ENCODE results near the gene SGCA. TPM values are rescaled to one million over a fixed set of nuclear protein-coding genes. Genes with fewer than 3 reads are reported as not detected.

The SGCA gene
- total and polyA plus RNA-seq, 2 of the 8 experiments (the other 6 are each of a cell fraction or from before 2014, with no cell fraction given) = 0.12 TPM; not detected in 1

- TF ChIP-seq NRF1 (IDR thresholded peaks at IDR 0.05; ENCODE audit: low read depth, low read length) (no peak), SRF (IDR thresholded peaks at IDR 0.05; ENCODE audit: low read depth, low read length) (no peak), TAF7 (optimal IDR thresholded peaks at IDR 0.05; ENCODE audit: borderline replicate concordance, low read depth, low read length) (no peak), PHF8 (conservative IDR thresholded peaks at IDR 0.05; ENCODE audit: low read depth, low read length) (no peak), FOSL1 (IDR thresholded peaks at IDR 0.05; ENCODE audit: insufficient read depth, low read depth, low read length) (no peak)
Observed at GRCh38 chr17:50196826-50197225, 31.0 kb downstream of the SGCA start (continued).
